Thyroid gland (tissue), 4 donors: ENCODE measurements around the gene RAB19.

Source experiments
- POLR2A ChIP-seq, 2 donors: fragments of 450-650 bp; IDR thresholded peaks; one replicate each; pipeline ENCODE4 v1.6.1; 2017; ENCODE audit warnings: antibody characterized with exemption in 2 of 2, mild to moderate bottlenecking in 2 of 2, moderate library complexity in 1 of 2
- TF ChIP-seq, protein P1 (sequence below), 6 experiments: fragments of 200-600 bp in 3 of 6; fragments of 450-650 bp in 3 of 6; sonication (generic) in 3 of 6; IDR thresholded peaks; one replicate each; pipeline ENCODE4 v1.5.1; 2016 to 2019; ENCODE audit warnings: antibody characterized with exemption in 6 of 6, mild to moderate bottlenecking in 2 of 6, inconsistent platforms in 1 of 6, moderate library complexity in 1 of 6

DNA sequence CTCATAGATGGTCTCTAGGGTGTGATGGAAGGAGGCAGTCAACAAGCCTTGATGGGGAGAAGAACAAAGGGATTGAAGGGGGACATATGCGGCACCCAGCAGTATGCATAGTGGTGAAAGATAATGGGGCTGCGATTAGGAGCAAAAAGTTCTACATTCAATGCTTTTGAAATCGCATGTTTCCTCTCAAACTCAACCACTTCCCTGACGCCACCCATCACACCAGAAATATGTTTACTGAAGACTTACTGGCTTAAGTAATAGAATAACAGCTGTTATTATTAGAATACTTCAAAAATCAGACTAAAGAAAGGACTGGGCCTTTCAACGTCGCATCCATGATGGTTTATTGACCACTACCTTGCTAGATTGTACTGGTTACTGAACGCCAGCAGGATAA is 44.0 kb downstream of the RAB19 start:
- TF ChIP-seq, protein P1, sequence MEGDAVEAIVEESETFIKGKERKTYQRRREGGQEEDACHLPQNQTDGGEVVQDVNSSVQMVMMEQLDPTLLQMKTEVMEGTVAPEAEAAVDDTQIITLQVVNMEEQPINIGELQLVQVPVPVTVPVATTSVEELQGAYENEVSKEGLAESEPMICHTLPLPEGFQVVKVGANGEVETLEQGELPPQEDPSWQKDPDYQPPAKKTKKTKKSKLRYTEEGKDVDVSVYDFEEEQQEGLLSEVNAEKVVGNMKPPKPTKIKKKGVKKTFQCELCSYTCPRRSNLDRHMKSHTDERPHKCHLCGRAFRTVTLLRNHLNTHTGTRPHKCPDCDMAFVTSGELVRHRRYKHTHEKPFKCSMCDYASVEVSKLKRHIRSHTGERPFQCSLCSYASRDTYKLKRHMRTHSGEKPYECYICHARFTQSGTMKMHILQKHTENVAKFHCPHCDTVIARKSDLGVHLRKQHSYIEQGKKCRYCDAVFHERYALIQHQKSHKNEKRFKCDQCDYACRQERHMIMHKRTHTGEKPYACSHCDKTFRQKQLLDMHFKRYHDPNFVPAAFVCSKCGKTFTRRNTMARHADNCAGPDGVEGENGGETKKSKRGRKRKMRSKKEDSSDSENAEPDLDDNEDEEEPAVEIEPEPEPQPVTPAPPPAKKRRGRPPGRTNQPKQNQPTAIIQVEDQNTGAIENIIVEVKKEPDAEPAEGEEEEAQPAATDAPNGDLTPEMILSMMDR (IDR thresholded peaks at IDR 0.05), result no peak
- TF ChIP-seq POLR2A (IDR thresholded peaks at IDR 0.05), result no peak
